Adipocyte (in vitro differentiated cells): Measurements from ENCODE around the gene SARS2.
"Not testable (repeated sequence)": the region's sequence is repeated elsewhere in the genome, so short reads cannot be mapped to it uniquely, and the experiment has no call there.

ENCODE experiments used
- DNase-seq: peaks from one replicate; pipeline ENCODE4 v3.0.0-alpha.2; 2015; ENCODE audit warnings: low read depth
- H3K27me3 ChIP-seq: replicated peaks from 2 replicates; pipeline ENCODE4 v1.7.0; 2013; ENCODE audit warnings: mild to moderate bottlenecking, low read length, moderate library complexity; ENCODE audit not compliant: control insufficient read depth, insufficient read depth
- H3K36me3 ChIP-seq: 2 replicates; pipeline ENCODE4 v1.7.0; 2013; ENCODE audit warnings: low read length, mild to moderate bottlenecking, moderate library complexity; ENCODE audit not compliant: control insufficient read depth, insufficient read depth, severe bottlenecking
- H3K4me1 ChIP-seq: 2 replicates; pipeline ENCODE4 v1.7.0; 2013; ENCODE audit warnings: mild to moderate bottlenecking, low read length, moderate library complexity; ENCODE audit not compliant: control insufficient read depth, insufficient read depth
- H3K4me3 ChIP-seq: 2 replicates; pipeline ENCODE4 v1.7.0; 2013; ENCODE audit warnings: mild to moderate bottlenecking, low read length, moderate library complexity
- H3K9ac ChIP-seq: 2 replicates; pipeline ENCODE4 v1.7.0; 2013; ENCODE audit warnings: mild to moderate bottlenecking, low read length, moderate library complexity
- H3K9me3 ChIP-seq: 2 replicates; pipeline ENCODE4 v1.7.0; 2013; ENCODE audit warnings: mild to moderate bottlenecking, low read length, moderate library complexity; ENCODE audit not compliant: control insufficient read depth

The SARS2 gene

GRCh38 chr19:38929929-38930775, at the start of gene SARS2:
SARS2 (minus strand) TSS chr19:38930763; CDS start chr19:38930736, 27 bp downstream.
- Histone ChIP-seq H3K9me3 (no peaks in the 10 kb centered on the region), H3K4me3 (peak within 1 kb of the TSS; percentile 98), H3K27me3 (no peaks in the 10 kb centered on the region), H3K36me3 (peaks cover 25% of the 10 kb centered on the region), H3K4me1 (peaks cover 23% of the 10 kb centered on the region), H3K9ac (peak within 1 kb of the TSS; percentile 99)
- peak; percentile 98 for DNase-seq

GRCh38 chr19:38979812-38980211, 49.2 kb upstream of the SARS2 start:
- H3K27me3 ChIP-seq, result peaks cover 4% of the 10 kb centered on the region
- H3K4me1 ChIP-seq, result peaks cover 15% of the 10 kb centered on the region
- no peak for DNase-seq
- H3K4me3 ChIP-seq, result no peak overlapping the region
- H3K9me3 ChIP-seq, result no peaks in the 10 kb centered on the region
- no peaks in the 10 kb centered on the region for H3K36me3 ChIP-seq
- no peak overlapping the region for H3K9ac ChIP-seq

- no peak overlapping the region for H3K4me3 ChIP-seq
- no peaks in the 10 kb centered on the region for H3K9me3 ChIP-seq
- peaks cover 4% of the 10 kb centered on the region for H3K27me3 ChIP-seq
- no peaks in the 10 kb centered on the region for H3K36me3 ChIP-seq
- H3K4me1 ChIP-seq, result peaks cover 22% of the 10 kb centered on the region
- DNase-seq, result no peak
- no peak overlapping the region for H3K9ac ChIP-seq
Measured at GRCh38 chr19:38978326-38978689, 47.7 kb upstream of the SARS2 start.

- H3K4me3 ChIP-seq, result no peak overlapping the region
- H3K9me3 ChIP-seq, result no peaks in the 10 kb centered on the region
- H3K4me1 ChIP-seq, result peaks cover 22% of the 10 kb centered on the region
- DNase-seq, result no peak
- H3K36me3 ChIP-seq, result no peaks in the 10 kb centered on the region
- peaks cover 4% of the 10 kb centered on the region for H3K27me3 ChIP-seq
- no peak overlapping the region for H3K9ac ChIP-seq
Measured at GRCh38 chr19:38977445-38978325, 47.1 kb upstream of the SARS2 start.

- peak overlapping the region; percentile 92 for H3K9ac ChIP-seq
- no peaks in the 10 kb centered on the region for H3K36me3 ChIP-seq
- no peaks in the 10 kb centered on the region for H3K9me3 ChIP-seq
- peaks cover 22% of the 10 kb centered on the region for H3K4me1 ChIP-seq
- H3K4me3 ChIP-seq, result peak overlapping the region; percentile 77
- DNase-seq, result peak; percentile 62
- H3K27me3 ChIP-seq, result peaks cover 3% of the 10 kb centered on the region
Measured at GRCh38 chr19:38975861-38976271, 45.3 kb upstream of the SARS2 start.

- Histone ChIP-seq H3K9ac (peak within 1 kb of the TSS; percentile 92), H3K4me1 (peaks cover 24% of the 10 kb centered on the region), H3K9me3 (no peaks in the 10 kb centered on the region), H3K27me3 (no peaks in the 10 kb centered on the region), H3K4me3 (peak within 1 kb of the TSS; percentile 85), H3K36me3 (no peaks in the 10 kb centered on the region)
- DNase-seq, result peak; percentile 87
Measured at GRCh38 chr19:38975214-38975860, 44.8 kb upstream of the SARS2 start, which contains the start of gene FBXO17. FBXO17 (minus strand) TSS chr19:38975742; CDS start chr19:38950319, 25,423 bp downstream.

GRCh38 chr19:38974624-38975213, 44.2 kb upstream of the SARS2 start:
- H3K9me3 ChIP-seq, result no peaks in the 10 kb centered on the region
- H3K4me1 ChIP-seq, result peaks cover 26% of the 10 kb centered on the region
- no peaks in the 10 kb centered on the region for H3K27me3 ChIP-seq
- H3K36me3 ChIP-seq, result no peaks in the 10 kb centered on the region
- peak; percentile 61 for DNase-seq
- H3K9ac ChIP-seq, result peak overlapping the region; percentile 92
- peak overlapping the region; percentile 85 for H3K4me3 ChIP-seq

- H3K9me3 ChIP-seq, result no peaks in the 10 kb centered on the region
- no peak overlapping the region for H3K4me3 ChIP-seq
- no peak for DNase-seq
- H3K4me1 ChIP-seq, result peaks cover 34% of the 10 kb centered on the region
- H3K27me3 ChIP-seq, result no peaks in the 10 kb centered on the region
- no peaks in the 10 kb centered on the region for H3K36me3 ChIP-seq
- H3K9ac ChIP-seq, result no peak overlapping the region
Measured at GRCh38 chr19:38971672-38972071, 41.1 kb upstream of the SARS2 start.

- peaks cover 26% of the 10 kb centered on the region for H3K4me1 ChIP-seq
- no peak overlapping the region for H3K9ac ChIP-seq
- no peaks in the 10 kb centered on the region for H3K9me3 ChIP-seq
- H3K4me3 ChIP-seq, result no peak overlapping the region
- no peaks in the 10 kb centered on the region for H3K27me3 ChIP-seq
- no peak for DNase-seq
- no peaks in the 10 kb centered on the region for H3K36me3 ChIP-seq
Measured at GRCh38 chr19:38970664-38971532, 40.3 kb upstream of the SARS2 start.

- not testable (repeated sequence) for H3K27me3 ChIP-seq, DNase-seq, H3K36me3 ChIP-seq, H3K9ac ChIP-seq, H3K9me3 ChIP-seq, H3K4me3 ChIP-seq
- peaks cover 16% of the 10 kb centered on the region for H3K4me1 ChIP-seq
Measured at GRCh38 chr19:38966149-38966548, 35.6 kb upstream of the SARS2 start.
